CD4-positive, alpha-beta T cell treated with Interleukin-15 for 1 hour (primary cell): ENCODE measurements around the gene CARD10.

Source experiments
- DNase-seq: peaks from one replicate; pipeline ENCODE4 v3.0.0-alpha.2; 2020

Gene CARD10

GRCh38 chr22:37461961-37462360, 57.3 kb downstream of the CARD10 start:
- no peak for DNase-seq

- no peak for DNase-seq
Measured at GRCh38 chr22:37460684-37461083, 58.5 kb downstream of the CARD10 start.

GRCh38 chr22:37459206-37459605, 60.0 kb downstream of the CARD10 start:
- DNase-seq, result no peak

GRCh38 chr22:37457093-37457893, 61.9 kb downstream of the CARD10 start:
- DNase-seq, result peak; percentile 75

GRCh38 chr22:37456346-37456745, 62.9 kb downstream of the CARD10 start:
- DNase-seq, result no peak

- DNase-seq, result no peak
Measured at GRCh38 chr22:37455896-37456295, 63.3 kb downstream of the CARD10 start.

GRCh38 chr22:37454857-37455686, 64.1 kb downstream of the CARD10 start:
- no peak for DNase-seq

GRCh38 chr22:37453696-37454095, 65.5 kb downstream of the CARD10 start:
- DNase-seq, result no peak

GRCh38 chr22:37451218-37451617, 68.0 kb downstream of the CARD10 start:
- no peak for DNase-seq

GRCh38 chr22:37449331-37450001, 69.7 kb downstream of the CARD10 start:
- DNase-seq, result no peak

GRCh38 chr22:37448516-37449127, 70.6 kb downstream of the CARD10 start:
- no peak for DNase-seq

- no peak for DNase-seq
Measured at GRCh38 chr22:37445501-37445900, 73.7 kb downstream of the CARD10 start.

- no peak for DNase-seq
Measured at GRCh38 chr22:37443977-37444376, 75.2 kb downstream of the CARD10 start.

- no peak for DNase-seq
Measured at GRCh38 chr22:37443086-37443485, 76.1 kb downstream of the CARD10 start.

- DNase-seq, result no peak
Measured at GRCh38 chr22:37442537-37442936, 76.7 kb downstream of the CARD10 start.

- no peak for DNase-seq
Measured at GRCh38 chr22:37442135-37442534, 77.1 kb downstream of the CARD10 start.

- DNase-seq, result no peak
Measured at GRCh38 chr22:37440875-37441274, 78.3 kb downstream of the CARD10 start.
